Endothelial cell of umbilical vein (primary cell): ENCODE results near the gene CPZ. TPM values are rescaled to one million over a fixed set of nuclear protein-coding genes. Genes with fewer than 3 reads are reported as not detected.

ENCODE experiments used
- BruUV-seq: library from RNA; stranded (reverse); fragments of 400-500 nt; replicated peaks from 2 replicates; lab custom pipeline; 2021; lab: Mats Ljungman, UMichigan
- CTCF ChIA-PET: fragments of 300-600, 350-600 bp; sonication (Branson Sonifier 250); formaldehyde crosslinking; loops from one replicate; lab custom pipeline; 2021; ENCODE audit warnings: antibody characterized with exemption, inconsistent platforms; lab: Charles Lee
- POLR2A ChIA-PET: fragments of 300-600, 350-600 bp; sonication (Branson Sonifier 250); formaldehyde crosslinking; loops from one replicate; lab custom pipeline; 2021; ENCODE audit warnings: antibody characterized with exemption, inconsistent platforms; lab: Charles Lee
- DNase-seq: peaks from one replicate; pipeline ENCODE4 v3.0.0-alpha.2; 2011; ENCODE audit warnings: low read depth, low spot score
- FAIRE-seq: peaks from 2 replicates; lab custom pipeline; 2011; peaks lifted over from hg19 to GRCh38; lab: Jason Lieb, UNC
- H2AFZ ChIP-seq: 2 replicates; pipeline ENCODE4 v1.6.0; 2012; ENCODE audit warnings: low read depth, low read length, control low read depth, inconsistent platforms
- H3K27ac ChIP-seq: 2 replicates; pipeline ENCODE4 v1.5.1; 2011; ENCODE audit warnings: low read depth, mild to moderate bottlenecking, control low read depth, low read length, moderate library complexity; ENCODE audit not compliant: insufficient read depth
- H3K27me3 ChIP-seq, 2 experiments: 2 replicates each; pipeline versions ENCODE4 v1.6.0 to v1.6.1; 2011; ENCODE audit warnings: low read length in 2 of 2, mixed read lengths in 1 of 2; ENCODE audit not compliant: control insufficient read depth in 2 of 2, insufficient read depth in 2 of 2
- H3K36me3 ChIP-seq, 2 experiments: 2 replicates in 1 of 2; 3 replicates in 1 of 2; pipeline ENCODE4 v1.5.1; 2011; ENCODE audit warnings: low read length in 2 of 2, mild to moderate bottlenecking in 1 of 2, moderate library complexity in 1 of 2; ENCODE audit not compliant: control insufficient read depth in 2 of 2, insufficient read depth in 2 of 2; ENCODE audit errors: extremely low read depth in 1 of 2
- H3K4me1 ChIP-seq: 3 replicates; pipeline ENCODE4 v1.5.1; 2011; ENCODE audit warnings: mild to moderate bottlenecking, low read length; ENCODE audit not compliant: control insufficient read depth, insufficient read depth; ENCODE audit errors: extremely low read depth
- H3K4me2 ChIP-seq: 2 replicates; pipeline ENCODE4 v1.6.1; 2011; ENCODE audit warnings: low read length, control low read depth, mixed read lengths; ENCODE audit not compliant: insufficient read depth
- H3K4me3 ChIP-seq, 3 experiments: fragments of 200-600 bp in 1 of 3; sonication (generic), shearing (Covaris generic) in 1 of 3; replicated peaks in 1 of 3; 2 replicates each; pipeline ENCODE4 v1.5.1; 2011 to 2016; ENCODE audit warnings: control low read depth in 3 of 3, low read length in 3 of 3, mild to moderate bottlenecking in 2 of 3, inconsistent platforms in 1 of 3, low read depth in 1 of 3, moderate library complexity in 1 of 3; ENCODE audit not compliant: insufficient read depth in 1 of 3
- H3K79me2 ChIP-seq: 2 replicates; pipeline ENCODE4 v1.6.0; 2012; ENCODE audit warnings: low read length, inconsistent platforms; ENCODE audit not compliant: control insufficient read depth, insufficient read depth
- H3K9ac ChIP-seq: replicated peaks from 2 replicates; pipeline ENCODE3; 2011; ENCODE audit warnings: low read length, control low read depth; ENCODE audit not compliant: insufficient read depth; ENCODE audit errors: extremely low read depth
- H3K9me1 ChIP-seq: replicated peaks from 3 replicates; pipeline ENCODE4 v1.6.0; 2011; ENCODE audit warnings: mild to moderate bottlenecking, low read length; ENCODE audit not compliant: control insufficient read depth, insufficient read depth; ENCODE audit errors: extremely low read depth
- H3K9me3 ChIP-seq: replicated peaks from 2 replicates; pipeline ENCODE4 v1.5.1; 2012; ENCODE audit warnings: low read length, inconsistent platforms; ENCODE audit not compliant: control insufficient read depth, insufficient read depth
- H4K20me1 ChIP-seq: replicated peaks from 2 replicates; pipeline ENCODE3; 2011; ENCODE audit warnings: mild to moderate bottlenecking, low read length; ENCODE audit not compliant: control insufficient read depth, insufficient read depth; ENCODE audit errors: extremely low read depth
- CTCF ChIP-seq, 2 donors: IDR thresholded peaks; 1 replicate in 1 of 2; 2 replicates in 1 of 2; pipeline ENCODE4 v1.5.1; 2011; ENCODE audit warnings: low read length in 2 of 2, mild to moderate bottlenecking in 2 of 2, moderate library complexity in 2 of 2, control low read depth in 1 of 2, inconsistent platforms in 1 of 2, low read depth in 1 of 2; ENCODE audit not compliant: insufficient read depth in 1 of 2; ENCODE audit errors: extremely low read depth in 1 of 2
- EZH2 ChIP-seq: IDR thresholded peaks from 2 replicates; pipeline ENCODE4 v1.6.1; 2012; ENCODE audit warnings: borderline replicate concordance, low read depth, mild to moderate bottlenecking, moderate library complexity, low read length, inconsistent platforms; ENCODE audit not compliant: severe bottlenecking
- FOS ChIP-seq: IDR thresholded peaks from 2 replicates; pipeline ENCODE4 v1.6.1; 2011; ENCODE audit warnings: mild to moderate bottlenecking, low read length, moderate library complexity, borderline replicate concordance; ENCODE audit not compliant: insufficient read depth
- GATA2 ChIP-seq: IDR thresholded peaks from 2 replicates; pipeline ENCODE4 v1.7.0; 2011; ENCODE audit warnings: low read depth, mild to moderate bottlenecking, moderate library complexity, mixed read lengths, low read length; ENCODE audit not compliant: insufficient read length, insufficient read depth
- JUN ChIP-seq: IDR thresholded peaks from 2 replicates; pipeline ENCODE4 v1.6.1; 2011; ENCODE audit warnings: borderline replicate concordance, low read depth; ENCODE audit not compliant: insufficient read length, insufficient read depth
- MAX ChIP-seq: IDR thresholded peaks from 2 replicates; pipeline ENCODE4 v1.6.1; 2011; ENCODE audit not compliant: insufficient read depth, insufficient read length
- MYC ChIP-seq: IDR thresholded peaks from one replicate; pipeline ENCODE4 v1.6.1; 2011; ENCODE audit warnings: mild to moderate bottlenecking, low read depth, low read length
- POLR2A ChIP-seq: IDR thresholded peaks from 2 replicates; pipeline ENCODE4 v1.6.1; 2012; ENCODE audit warnings: low read depth, mild to moderate bottlenecking, control low read depth, low read length
- POLR2AphosphoS5 ChIP-seq: IDR thresholded peaks from 2 replicates; pipeline ENCODE4 v1.6.1; 2012; ENCODE audit warnings: low read depth, mild to moderate bottlenecking, control low read depth, low read length, moderate library complexity; ENCODE audit not compliant: insufficient read depth
- dilution Hi-C: fragments of 300-500 bp; cut with MboI; formaldehyde crosslinking; loops from one replicate; pipeline ENCODE4 v1.15.0; 2019; ENCODE audit warnings: low sequenced_read_pairs; ENCODE audit not compliant: extremely low pct_ligation_motif_present
- intact Hi-C: fragments of 100-400 bp; cut with micrococcal nuclease; formaldehyde crosslinking; loops from one replicate; pipeline ENCODE4 v1.10.0; 2022
- polyA plus RNA-seq, 4 experiments: library from polyadenylated mRNA; depleted of rRNA in 3 of 4; stranded (reverse) in 3 of 4; unstranded in 1 of 4; fragments of >200 nt; gene quantifications; 2 replicates each; pipeline versions ENCODE4 v1.2.1 to v1.2.3, GENCODE V29; 2011 to 2012; ENCODE audit warnings: missing spikeins in 1 of 4
- total RNA-seq: library from RNA; stranded (reverse); gene quantifications from 2 replicates; pipeline ENCODE4 v1.2.3, GENCODE V29; 2021

CPZ gene
- total and polyA plus RNA-seq, 2 donors (not counting 3 experiments of a cell fraction or from before 2014, with no cell fraction given): not detected

- no peak overlapping the region for H3K4me3 ChIP-seq
- H3K27me3 ChIP-seq: no peaks in the 10 kb centered on the region
- no peak overlapping the region for H3K27ac ChIP-seq
- intact Hi-C loops (no loop called here), dilution Hi-C loops (no loop called here)
- H4K20me1 ChIP-seq: no peaks in the 10 kb centered on the region
- ChIA-PET CTCF (no interaction called here), POLR2A (no interaction called here)
- H3K9ac ChIP-seq: no peak overlapping the region
- BruUV-seq: no TSS peak
- H3K79me2 ChIP-seq: no peaks in the 10 kb centered on the region
- H3K36me3 ChIP-seq: no peaks in the 10 kb centered on the region
- DNase-seq (no peak), FAIRE-seq (no peak)
- H3K9me3 ChIP-seq: no peaks in the 10 kb centered on the region
- no peaks in the 10 kb centered on the region for H3K9me1 ChIP-seq
- no peaks in the 10 kb centered on the region for H3K4me1 ChIP-seq
- no peak overlapping the region for H3K4me2 ChIP-seq
- H2AFZ ChIP-seq: no peak overlapping the region
- TF ChIP-seq EZH2: no peak
- no peak for TF ChIP-seq POLR2A
- TF ChIP-seq FOS: no peak
- no peak for TF ChIP-seq MAX
- TF ChIP-seq GATA2: no peak
- no peak for TF ChIP-seq CTCF (IDR thresholded peaks at IDR 0.05; ENCODE audit: extremely low read depth in 1 of 2, insufficient read depth in 1 of 2, low read depth in 1 of 2, low read length in 2 of 2)
- no peak for TF ChIP-seq MYC
- no peak for TF ChIP-seq JUN
- TF ChIP-seq POLR2AphosphoS5: no peak
Observed at GRCh38 chr4:8600266-8600665, 7.7 kb downstream of the CPZ start.
